Measurements from ENCODE around the gene ANTXR1.

ANTXR1 gene

DNA sequence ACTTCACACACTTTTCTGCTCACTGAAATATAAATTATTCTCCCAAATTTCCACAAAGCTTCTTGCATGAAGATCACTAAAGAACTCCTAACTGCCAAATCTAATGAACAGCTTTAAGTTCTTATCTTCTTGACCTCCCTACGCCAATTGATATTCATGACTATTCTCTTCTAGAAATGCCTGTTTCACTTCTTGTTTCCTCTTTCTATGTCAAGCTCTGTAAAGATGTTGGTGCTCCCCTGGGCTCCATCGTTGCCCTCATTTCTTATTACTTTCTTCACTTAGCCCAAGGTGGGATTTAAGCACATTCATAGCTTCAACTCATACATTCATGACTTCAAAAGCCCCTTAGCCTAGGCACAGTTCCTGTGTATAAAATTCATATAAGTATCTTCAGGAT, 9.2 kb upstream of the ANTXR1 start:
- DNase-seq (ENCODE audit: low read depth in 2 of 2): no peak

DNA sequence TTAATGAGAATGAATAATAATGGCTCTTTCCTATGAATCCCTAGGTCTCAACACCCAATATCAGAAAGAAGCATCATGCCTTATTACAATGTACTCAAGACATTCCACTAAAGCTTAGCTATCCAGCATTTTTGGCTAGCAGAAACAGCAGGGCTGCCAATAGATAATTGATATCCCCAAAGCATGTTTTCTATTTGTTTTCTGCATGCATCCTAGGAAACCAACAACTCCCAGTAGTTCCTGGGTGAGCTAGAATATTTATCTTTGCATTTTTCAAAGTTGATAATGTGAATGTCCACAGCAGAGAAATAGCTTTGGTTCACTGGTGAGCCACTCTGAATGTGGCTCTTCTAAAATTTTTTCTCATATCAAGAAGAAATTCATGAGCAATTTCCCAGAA, 5.8 kb upstream of the ANTXR1 start:
- DNase-seq (ENCODE audit: low read depth in 2 of 2): no peak

DNA sequence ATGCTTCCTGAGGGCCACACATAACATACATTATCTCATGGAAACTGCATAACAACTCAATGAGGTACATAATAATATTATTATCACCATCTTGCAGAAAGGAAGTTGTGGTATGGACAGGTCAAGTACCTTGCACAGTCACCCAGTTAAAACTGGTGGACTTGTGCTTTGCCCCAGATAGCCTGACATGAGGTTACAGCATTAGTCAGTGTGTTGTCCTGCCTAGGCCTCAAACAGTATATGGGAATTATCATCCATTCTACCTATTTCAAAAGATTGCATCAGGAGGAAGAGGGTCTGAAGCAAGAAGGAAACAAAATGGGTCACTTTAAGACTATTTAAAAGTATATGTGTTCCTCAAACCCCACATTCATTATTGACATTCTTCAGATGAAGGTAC, 5.4 kb upstream of the ANTXR1 start:
- no peak for DNase-seq (ENCODE audit: low read depth in 2 of 2)

DNA sequence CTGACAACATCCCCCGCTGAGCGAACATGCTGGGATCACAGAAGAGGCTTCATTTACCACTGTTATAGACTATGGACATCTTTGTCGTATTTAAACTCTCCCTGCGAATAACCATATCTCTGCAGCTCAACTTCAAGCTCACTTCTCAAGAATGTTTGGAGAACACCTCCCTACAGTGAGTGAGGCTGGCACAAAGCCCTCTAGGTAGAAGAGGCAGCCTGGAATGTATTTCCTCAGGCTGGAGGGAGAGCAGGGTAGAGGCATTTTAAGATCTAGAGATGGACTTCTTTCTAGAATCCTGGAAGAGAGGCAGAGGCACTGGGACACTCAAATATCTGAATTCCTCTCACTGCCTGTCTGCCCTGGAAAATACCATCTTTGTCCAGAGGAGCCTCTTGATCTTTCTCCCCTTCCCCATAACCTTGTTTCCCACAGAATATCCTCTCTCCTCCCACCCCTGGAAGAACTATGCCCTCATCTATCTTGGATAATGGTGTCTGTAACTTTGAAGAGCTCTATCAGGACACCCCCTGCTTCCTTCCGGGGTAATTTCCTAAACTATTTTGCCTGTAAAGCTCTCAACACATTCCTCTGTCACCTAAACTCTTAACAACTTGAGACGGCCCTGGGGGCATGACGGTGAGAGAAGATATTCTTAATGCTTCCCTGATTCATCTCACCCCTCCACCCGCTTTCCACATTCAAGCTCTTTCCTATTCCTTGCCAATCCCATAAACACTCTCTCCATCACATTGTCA, 2.4 kb upstream of the ANTXR1 start:
- DNase-seq (ENCODE audit: low read depth in 2 of 2): no peak

DNA sequence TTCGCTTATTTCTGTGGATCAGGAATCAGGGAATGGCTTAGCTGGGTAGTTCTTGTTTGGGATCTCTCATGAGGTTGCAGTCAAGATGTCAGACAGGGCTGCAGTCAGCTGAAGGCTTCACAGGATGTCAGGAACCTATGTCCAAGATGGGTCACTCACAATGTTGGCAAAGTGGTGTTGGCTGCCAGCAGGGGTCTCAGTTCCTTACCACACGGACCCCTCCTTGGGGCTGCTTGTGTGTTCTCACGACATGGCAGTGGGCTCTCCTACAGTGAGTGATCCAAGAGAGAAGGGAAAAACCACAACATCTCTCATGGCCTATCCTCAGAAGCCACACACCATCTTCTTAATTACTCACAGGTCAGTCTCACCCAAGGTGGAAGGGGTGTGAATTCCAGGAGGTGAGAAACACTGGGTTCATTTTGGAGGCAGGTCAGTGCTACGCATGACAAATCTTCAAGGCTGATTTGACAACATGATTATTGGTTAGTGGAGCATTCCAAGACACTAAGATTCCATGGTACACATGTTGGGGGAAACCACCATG, 1.3 kb upstream of the ANTXR1 start:
- no peak for DNase-seq (ENCODE audit: low read depth in 2 of 2)

DNA sequence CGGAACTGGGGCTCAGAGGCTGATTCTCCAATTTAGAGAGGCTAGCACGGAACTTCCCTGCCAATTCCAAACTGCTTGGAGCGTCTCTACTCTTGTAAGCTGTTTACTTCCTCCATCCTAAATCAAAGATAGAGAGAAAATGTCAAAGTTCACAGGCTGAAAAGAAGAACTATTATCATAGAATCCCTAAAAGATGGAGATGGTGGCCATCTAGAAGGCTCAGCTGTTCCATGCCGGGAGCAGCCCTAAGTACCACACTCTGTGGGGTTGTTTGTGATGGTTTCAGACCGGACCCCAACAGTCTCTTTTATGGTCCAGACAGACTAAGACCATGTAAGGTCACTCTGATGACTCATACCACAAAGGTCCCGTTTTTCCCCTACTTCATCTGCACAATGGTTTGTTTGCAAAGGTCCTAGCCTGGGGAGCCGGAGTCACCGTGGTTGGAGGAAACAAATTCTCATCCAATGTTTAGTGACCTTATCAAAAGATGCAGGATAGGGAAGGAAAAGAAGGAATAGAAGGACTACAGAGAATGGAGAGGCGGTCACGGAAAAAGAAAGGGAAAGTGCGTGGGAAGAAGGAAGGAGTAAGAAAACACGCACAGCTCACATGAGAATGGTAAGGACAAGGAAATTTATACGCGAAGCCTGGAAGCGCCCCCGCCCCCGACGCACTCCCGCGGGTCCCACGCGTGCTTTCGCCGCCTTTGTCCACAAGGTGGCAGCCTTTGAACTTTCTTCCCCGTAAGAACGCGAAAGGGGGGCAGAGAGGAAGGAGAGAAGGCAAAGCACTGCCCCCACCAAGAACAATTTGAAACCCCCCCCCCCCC, 453 bp upstream of the ANTXR1 start:
- DNase-seq (ENCODE audit: low read depth in 2 of 2): peak in 1 of 2 donors; percentile 12

DNA sequence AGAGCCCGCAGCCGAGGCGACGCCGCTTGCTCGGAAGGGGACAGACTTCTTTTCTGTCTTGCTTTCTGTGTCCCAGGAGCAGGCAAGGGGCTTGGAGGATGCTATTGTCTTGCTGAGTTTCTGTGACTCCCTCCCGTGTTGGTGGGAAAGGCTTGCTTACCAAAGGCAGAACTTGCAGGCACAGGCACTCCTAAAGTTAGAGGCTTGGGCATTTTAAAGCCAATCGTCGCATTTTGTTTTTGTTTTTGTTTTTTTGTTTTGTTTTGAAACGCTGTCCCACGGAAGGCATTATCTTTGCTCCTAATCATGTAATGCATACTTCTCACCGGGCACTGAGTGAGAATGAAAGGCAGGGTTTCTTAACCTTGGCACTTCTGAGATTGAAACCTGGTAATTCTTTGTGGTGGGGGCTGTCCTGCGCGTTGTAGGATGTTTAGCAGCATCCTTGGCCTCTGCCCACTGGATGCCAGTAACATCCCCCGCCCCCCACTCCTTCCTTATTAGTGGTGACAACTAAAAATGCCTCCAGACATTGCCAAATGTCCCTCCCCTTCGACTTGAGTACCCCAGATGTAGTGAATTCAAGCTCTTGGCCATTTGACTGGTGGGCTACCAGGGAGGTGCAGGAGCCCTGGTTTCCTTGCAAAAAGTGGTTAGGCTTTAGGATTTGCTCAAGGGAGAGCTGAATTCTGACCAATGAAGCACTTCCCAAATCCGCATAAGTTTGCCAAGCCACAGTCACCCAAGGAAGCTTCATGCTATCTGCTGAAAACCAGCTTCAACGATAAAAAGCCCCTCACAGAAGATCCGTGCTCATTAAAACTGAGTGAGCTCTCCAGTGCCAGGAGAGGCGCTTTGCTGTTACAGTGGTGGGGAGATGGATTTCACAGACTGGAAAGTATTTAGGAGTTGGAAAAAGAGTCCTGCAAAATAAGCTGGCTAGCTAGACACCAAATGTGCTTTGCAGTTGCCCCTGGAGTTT, 1.2 kb downstream of the ANTXR1 start:
- DNase-seq (ENCODE audit: low read depth in 2 of 2): no peak

DNA sequence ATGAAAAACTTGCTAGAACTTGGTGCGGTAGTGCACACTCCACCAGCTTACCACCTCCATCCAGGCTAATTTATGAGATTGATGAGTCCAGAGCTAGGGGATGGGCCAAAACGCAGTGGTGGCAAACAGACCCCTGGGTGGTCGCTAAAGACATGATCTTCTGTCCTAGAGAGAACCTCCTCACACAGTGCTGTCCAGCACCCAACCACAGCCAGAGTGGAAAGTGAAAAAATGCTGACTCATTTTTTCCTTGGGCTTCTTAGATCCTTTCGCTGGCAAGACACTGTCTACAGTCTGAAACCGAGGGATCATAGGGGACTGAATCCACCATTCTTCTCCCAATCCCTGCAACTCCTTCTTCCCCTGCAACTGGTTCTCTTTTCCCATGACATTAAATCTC, 4.1 kb downstream of the ANTXR1 start:
- no peak for DNase-seq (ENCODE audit: low read depth in 2 of 2)

DNA sequence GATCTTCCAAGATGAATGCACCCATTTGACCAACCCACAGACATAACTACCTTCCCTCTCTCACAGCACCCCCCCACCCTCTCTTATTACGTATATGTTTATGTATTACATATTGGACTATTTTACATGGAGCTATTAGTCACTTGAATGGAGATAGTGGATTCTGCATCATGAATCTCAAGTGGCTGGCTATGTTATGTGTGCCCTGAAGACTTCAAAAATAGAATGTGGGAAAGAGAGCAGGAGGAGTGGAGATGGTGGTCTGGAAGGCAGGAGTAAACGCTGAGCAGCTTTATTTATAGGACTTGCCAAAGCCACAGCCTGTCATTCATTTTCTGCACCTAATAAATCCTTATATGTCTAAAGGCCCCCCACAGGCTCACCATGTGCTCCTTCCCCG, 4.9 kb downstream of the ANTXR1 start:
- DNase-seq (ENCODE audit: low read depth in 2 of 2): no peak

DNA sequence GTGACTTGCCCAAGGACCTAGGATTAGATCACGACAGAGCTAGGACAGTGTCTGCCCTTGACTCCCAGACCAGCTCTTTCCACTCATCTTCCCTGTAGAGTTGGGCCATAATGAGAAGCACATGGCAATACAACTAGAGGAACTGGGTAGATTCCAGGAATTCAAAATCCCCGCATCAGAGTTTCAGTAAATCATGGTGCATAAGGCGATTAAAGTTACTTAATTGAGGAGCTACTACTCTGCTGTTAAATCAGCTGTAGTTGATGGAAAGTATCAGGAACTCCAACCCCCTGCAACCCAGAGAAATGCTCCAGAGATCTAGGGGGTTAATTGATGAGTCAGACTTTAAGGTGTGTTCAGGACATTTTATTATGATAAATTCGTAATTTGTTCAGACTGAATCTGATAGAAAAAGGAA, 5.7 kb downstream of the ANTXR1 start:
- no peak for DNase-seq (ENCODE audit: low read depth in 2 of 2)

DNA sequence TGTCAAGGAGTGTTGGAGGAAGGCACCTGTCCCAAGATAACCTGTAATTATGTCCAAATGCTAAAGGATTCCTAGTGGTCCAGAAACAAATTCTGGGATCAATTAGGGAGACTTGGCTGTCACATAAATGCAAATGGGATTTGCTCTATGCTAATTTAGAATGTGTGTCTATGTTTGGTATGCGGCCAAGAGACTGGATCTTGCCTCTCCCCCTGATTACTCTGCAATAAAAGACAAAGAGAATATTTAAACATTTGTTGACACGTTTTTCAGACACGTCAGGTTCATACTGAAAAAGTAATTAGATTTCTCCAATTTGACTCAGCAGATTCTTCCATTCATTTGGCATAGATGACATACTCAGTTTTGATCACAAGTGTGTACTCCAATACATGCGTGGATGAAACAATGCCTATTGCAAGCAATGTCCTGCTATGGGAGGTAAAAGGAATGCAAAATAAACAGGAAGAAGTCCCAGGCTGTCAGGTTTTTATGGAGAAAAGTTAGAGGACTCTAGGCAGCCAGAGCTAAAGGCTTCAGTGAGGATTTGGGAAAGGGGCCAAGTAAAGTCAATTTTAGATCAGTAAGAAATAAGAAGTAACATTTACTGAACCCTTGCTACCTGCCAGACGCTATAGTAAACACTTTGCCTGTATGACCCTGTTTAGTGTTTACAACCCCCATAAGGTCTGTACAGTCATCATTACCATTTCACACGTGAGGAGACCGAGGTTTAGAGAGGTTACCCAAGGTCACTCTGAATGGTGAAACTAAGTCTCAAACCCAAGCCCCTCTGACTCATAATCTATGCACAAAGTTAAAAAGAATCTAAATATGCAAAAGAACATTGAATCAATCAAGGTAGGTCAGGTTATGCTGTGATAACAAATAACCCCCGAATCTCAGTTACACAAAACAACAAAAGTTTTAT, 7.8 kb downstream of the ANTXR1 start:
- DNase-seq (ENCODE audit: low read depth in 2 of 2): no peak

DNA sequence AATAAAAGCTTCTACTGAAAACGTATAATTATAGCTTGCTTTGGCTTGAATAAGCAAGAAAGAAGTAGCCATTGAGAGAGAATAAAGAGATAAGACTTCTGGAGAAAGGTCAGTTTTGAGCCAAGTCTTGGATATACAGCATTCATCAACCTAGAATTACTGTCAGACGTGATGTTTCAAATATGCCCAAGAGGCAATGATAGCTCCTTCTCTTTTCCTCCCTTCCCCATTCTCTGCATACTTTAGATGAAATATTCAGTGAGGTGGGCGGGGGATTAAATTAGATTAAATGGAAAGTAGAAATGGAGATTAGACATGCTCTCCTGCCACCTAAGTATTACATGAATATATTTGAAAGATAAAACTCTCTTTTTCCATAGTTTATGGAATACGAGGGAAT, 8.7 kb downstream of the ANTXR1 start:
- no peak for DNase-seq (ENCODE audit: low read depth in 2 of 2)

DNA sequence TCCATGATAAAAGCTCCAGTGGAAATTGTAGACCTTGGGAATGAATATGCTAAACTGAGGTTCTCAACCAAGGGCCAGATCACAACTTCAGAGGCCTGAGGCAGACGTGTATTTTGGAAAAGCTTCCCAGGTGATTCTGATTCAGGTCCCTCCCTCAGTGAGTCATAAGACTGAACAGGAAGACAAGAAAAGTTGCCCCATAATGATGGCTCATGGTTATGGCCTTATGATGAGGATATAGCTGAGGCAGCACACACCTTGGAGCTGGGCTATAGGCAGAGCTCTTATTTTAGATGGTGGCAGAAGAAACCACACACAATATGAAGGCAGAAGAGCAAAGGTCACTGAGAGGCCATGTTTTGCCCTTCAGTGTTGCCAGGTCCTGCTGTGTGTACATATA, 9.6 kb downstream of the ANTXR1 start:
- no peak for DNase-seq (ENCODE audit: low read depth in 2 of 2)

DNA sequence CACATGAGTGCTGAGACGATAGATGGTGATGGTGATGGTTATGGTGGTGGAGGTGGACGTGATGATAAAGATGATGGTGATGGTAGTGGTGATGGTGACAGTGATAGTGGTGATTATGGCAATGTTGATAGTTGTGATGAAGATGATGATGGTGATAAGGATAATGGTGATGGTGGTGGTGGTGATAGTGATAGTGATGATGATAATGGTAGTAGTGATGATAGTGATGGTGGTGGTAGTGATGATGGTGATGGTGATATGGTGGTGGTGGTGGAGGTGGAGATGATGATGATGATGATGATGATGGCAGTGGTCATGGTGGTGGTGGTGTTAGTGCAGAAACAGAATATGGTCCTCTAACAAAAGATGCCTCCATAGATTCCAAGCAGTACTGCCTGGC, 10.3 kb downstream of the ANTXR1 start:
- DNase-seq (ENCODE audit: low read depth in 2 of 2): no peak

DNA sequence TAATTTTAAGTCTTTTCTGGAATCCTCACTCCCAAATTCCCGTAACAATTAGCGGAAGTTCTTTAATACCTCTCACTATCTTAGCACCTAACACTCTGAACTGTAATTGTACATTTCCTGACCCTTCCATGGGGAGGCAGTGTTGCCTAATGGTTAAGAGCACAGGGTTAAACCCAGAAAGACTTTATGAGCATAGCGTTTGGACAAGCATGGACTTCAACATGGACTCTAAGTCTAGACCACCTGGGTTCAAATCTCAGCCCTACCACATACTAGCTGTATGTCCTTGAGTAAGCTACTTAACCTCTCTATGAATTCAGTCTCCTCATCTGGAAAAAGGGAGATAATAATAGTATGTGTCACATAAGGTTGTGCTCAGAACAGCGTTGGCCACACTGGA, 13.0 kb downstream of the ANTXR1 start:
- DNase-seq (ENCODE audit: low read depth in 2 of 2): no peak

DNA sequence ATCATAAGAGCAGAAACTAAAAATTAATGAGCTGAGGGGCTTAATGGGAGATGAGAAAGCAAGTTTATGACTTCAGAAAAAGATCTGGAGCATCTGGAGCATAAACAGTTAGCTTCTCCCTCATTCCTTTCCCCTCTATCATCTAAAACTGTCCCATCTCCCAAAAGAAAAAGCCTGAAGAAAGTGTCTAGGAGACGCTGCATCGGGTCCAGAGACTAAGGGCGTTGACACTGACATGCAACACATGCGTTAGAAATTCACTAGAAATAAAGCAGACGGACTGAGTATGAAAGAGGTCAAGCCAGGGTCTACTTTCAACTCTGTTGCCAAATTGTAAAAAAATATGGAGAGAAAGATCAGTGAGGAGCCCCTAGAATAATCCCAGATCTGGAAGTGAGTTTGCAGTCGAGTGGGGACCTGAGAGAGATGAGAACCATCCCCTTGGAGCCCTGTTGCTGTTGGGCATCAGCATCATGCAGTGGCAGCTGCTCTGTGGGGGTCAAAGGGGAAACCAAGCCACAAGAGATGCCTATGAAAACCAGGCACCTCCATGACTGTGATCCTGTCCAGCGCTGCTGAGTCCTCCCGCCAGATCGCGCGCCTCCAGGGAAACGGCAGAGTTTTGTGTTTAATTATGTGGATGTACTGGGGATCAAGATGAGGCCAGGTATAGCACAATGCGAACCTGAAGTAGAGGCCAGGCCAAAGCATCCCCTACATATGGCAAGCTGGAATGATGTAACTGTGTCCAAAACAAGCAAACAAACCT, 13.9 kb downstream of the ANTXR1 start:
- DNase-seq (ENCODE audit: low read depth in 2 of 2): no peak

DNA sequence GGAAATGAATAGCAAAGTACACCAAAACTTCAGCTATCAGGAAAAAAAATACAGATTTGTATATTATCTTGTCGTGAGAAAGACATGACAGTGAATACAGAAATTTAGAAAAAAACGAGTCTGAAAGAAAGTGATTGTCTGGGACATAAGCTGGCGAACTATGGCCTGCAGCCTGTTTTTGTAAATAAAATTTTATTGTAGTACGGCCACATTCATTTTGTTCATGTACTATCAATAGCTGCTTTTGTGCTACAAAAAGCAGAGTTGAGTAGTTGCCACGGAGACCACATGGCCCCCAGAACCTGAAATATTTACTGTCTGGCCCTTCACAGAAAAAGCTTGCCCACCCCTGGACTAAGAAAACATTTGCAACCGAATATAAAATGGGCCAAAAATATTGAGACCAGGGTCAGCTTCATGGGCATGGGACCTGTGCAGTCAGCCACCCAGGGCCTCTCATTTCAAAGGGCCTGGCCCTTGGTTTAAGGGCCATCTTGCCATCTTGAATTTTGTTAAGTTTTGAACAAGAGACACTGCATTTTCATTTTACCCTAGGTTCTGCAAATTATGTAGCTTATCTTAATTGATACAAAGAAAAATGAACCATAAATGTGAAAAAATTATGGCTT, 17.9 kb downstream of the ANTXR1 start:
- no peak for DNase-seq (ENCODE audit: low read depth in 2 of 2)

DNA sequence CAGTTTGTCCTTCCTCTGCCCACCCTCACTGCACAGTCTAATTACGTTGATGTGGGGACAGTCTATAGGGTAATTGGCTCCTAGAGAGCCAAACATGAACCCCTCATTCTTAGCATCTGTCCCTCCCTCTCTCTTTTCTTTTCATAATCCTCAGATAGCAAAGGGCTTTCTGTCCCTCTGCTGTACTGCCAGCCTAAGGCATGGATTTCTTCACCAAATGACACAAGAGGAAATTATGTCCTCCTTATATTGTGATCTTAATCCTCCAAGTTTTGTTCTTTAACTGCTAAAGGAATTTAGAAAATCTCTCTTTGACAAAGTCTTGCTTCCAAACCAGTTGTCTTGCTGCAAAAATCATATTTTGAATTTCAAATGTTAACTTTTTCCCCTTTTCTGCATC, 18.5 kb downstream of the ANTXR1 start:
- no peak for DNase-seq (ENCODE audit: low read depth in 2 of 2)

DNA sequence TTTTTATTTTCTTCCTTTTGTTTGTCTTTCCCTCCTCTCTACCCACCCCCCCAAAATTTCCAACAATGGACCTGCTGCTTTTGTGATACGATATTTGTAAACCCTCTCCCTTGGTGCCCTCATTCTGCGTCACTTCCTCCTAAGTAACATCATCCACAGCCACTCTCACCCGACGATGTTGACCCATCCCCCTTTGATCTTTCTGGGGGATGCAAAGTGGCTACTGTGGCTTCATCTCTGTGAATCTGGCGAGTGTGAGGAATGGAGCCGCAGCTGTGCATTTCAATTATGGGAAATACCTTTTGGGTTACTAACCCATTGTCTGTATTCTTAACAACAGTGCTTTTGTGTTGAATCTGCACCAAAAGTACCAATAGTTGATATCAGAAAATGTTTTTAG, 19.4 kb downstream of the ANTXR1 start:
- DNase-seq (ENCODE audit: low read depth in 2 of 2): no peak

Data from stimulated activated CD8-positive, alpha-beta memory T cell treated with anti-CD3 and anti-CD28 coated beads, Interleukin-15, amount 100 ng/mL, for 4 hours (primary cell).